GM23338 (cell line): ENCODE data around the gene WT1. TPM values are rescaled to one million over a fixed set of nuclear protein-coding genes. Genes with fewer than 3 reads are reported as not detected.

Experiments
- ATAC-seq: fragments of 200-7000 bp; cut with Tn5 transposase; 3 replicates; pipeline ENCODE4 v1.9.1; 2020
- DNase-seq: peaks from one replicate; pipeline ENCODE4 v3.0.0-alpha.2; 2015; ENCODE audit warnings: low spot score
- H2AFZ ChIP-seq: fragments of 200-600 bp; sonication (generic); 2 replicates; pipeline ENCODE4 v1.8.0; 2016; ENCODE audit warnings: antibody characterized with exemption, mild to moderate bottlenecking, moderate library complexity
- H3F3A ChIP-seq: fragments of 200-600 bp; sonication (generic); replicated peaks from 2 replicates; pipeline ENCODE4 v1.8.0; 2017; ENCODE audit warnings: antibody characterized with exemption, mixed run types, low read depth
- H3K27ac ChIP-seq: fragments of 200-600 bp; sonication (generic); 2 replicates; pipeline ENCODE4 v1.6.1; 2016; ENCODE audit warnings: low read depth
- H3K27me3 ChIP-seq: fragments of 200-600 bp; sonication (generic); 2 replicates; pipeline ENCODE4 v1.8.0; 2016; ENCODE audit warnings: mild to moderate bottlenecking, mixed run types, moderate library complexity; ENCODE audit not compliant: insufficient read depth
- H3K36me3 ChIP-seq: fragments of 200-600 bp; sonication (generic); 2 replicates; pipeline ENCODE4 v1.8.0; 2016; ENCODE audit warnings: mild to moderate bottlenecking; ENCODE audit not compliant: insufficient read depth
- H3K4me1 ChIP-seq: fragments of 200-600 bp; sonication (generic); 2 replicates; pipeline ENCODE4 v1.8.0; 2016; ENCODE audit warnings: mild to moderate bottlenecking, moderate library complexity; ENCODE audit not compliant: insufficient read depth
- H3K4me2 ChIP-seq: fragments of 200-600 bp; sonication (generic); 2 replicates; pipeline ENCODE4 v1.7.1; 2017; ENCODE audit warnings: mixed run types
- H3K4me3 ChIP-seq: fragments of 200-600 bp; sonication (generic); 2 replicates; pipeline ENCODE4 v1.6.1; 2016; ENCODE audit warnings: mixed run types
- H3K79me2 ChIP-seq: fragments of 200-600 bp; sonication (generic); replicated peaks from 2 replicates; pipeline ENCODE4 v1.8.0; 2017; ENCODE audit warnings: mild to moderate bottlenecking; ENCODE audit not compliant: insufficient read depth
- H3K9me2 ChIP-seq: fragments of 200-600 bp; sonication (generic); 2 replicates; pipeline ENCODE4 v1.8.0; 2017; ENCODE audit not compliant: insufficient read depth
- H4K20me1 ChIP-seq: fragments of 200-600 bp; sonication (generic); replicated peaks from 2 replicates; pipeline ENCODE4 v1.8.0; 2017; ENCODE audit warnings: mild to moderate bottlenecking; ENCODE audit not compliant: insufficient read depth
- H3K27ac Mint-ChIP-seq: 2 replicates; pipeline ENCODE4 v1.8.0; 2020; ENCODE audit warnings: inconsistent platforms, mild to moderate bottlenecking, moderate library complexity, mixed read lengths
- H3K27me3 Mint-ChIP-seq: 3 replicates; pipeline ENCODE4 v1.8.0; 2022; ENCODE audit warnings: low read depth, mild to moderate bottlenecking, moderate library complexity, mixed read lengths, inconsistent platforms; ENCODE audit not compliant: insufficient read depth, poor library complexity
- H3K36me3 Mint-ChIP-seq: 3 replicates; pipeline ENCODE4 v1.8.0; 2021; ENCODE audit warnings: low read depth, mild to moderate bottlenecking, inconsistent platforms, moderate library complexity, mixed read lengths
- H3K4me1 Mint-ChIP-seq: 3 replicates; pipeline ENCODE4 v1.8.0; 2020; ENCODE audit warnings: mild to moderate bottlenecking, inconsistent platforms, mixed read lengths
- H3K4me3 Mint-ChIP-seq: 3 replicates; pipeline ENCODE4 v1.8.0; 2021; ENCODE audit warnings: moderate library complexity, mild to moderate bottlenecking, inconsistent platforms, mixed read lengths
- H3K9me3 Mint-ChIP-seq: 3 replicates; pipeline ENCODE4 v1.8.0; 2020; ENCODE audit warnings: moderate library complexity, mild to moderate bottlenecking, inconsistent platforms, mixed read lengths
- CREB1 ChIP-seq: fragments of 250-450 bp; sonication (Bioruptor Pico); IDR thresholded peaks from 2 replicates; pipeline ENCODE4 v1.5.0; 2020; ENCODE audit warnings: low read depth, mild to moderate bottlenecking, moderate library complexity
- CTCF ChIP-seq, 2 experiments: fragments of 200-600 bp in 1 of 2; sonication (generic) in 1 of 2; conservative IDR thresholded peaks; 2 replicates each; pipeline versions ENCODE4 v1.5.1 to v1.6.1; 2016 to 2017; ENCODE audit warnings: antibody characterized with exemption in 2 of 2, low read depth in 2 of 2, mild to moderate bottlenecking in 2 of 2, moderate library complexity in 1 of 2
- EZH2 ChIP-seq: fragments of 200-600 bp; sonication (generic); IDR thresholded peaks from one replicate; pipeline ENCODE4 v1.8.0; 2017; ENCODE audit warnings: antibody characterized with exemption, mild to moderate bottlenecking, low read depth; ENCODE audit not compliant: unreplicated experiment
- EZH2phosphoT487 ChIP-seq: fragments of 200-600 bp; sonication (generic); IDR thresholded peaks from one replicate; pipeline ENCODE4 v1.8.1; 2018; ENCODE audit warnings: antibody characterized with exemption; ENCODE audit not compliant: unreplicated experiment
- JUNB ChIP-seq: IDR thresholded peaks from one replicate; pipeline ENCODE4 v1.6.1; 2016; ENCODE audit warnings: antibody characterized with exemption; ENCODE audit not compliant: unreplicated experiment
- NANOG ChIP-seq: IDR thresholded peaks from 2 replicates; pipeline ENCODE4 v1.6.1; 2016; ENCODE audit warnings: antibody characterized with exemption, borderline replicate concordance
- POLR2AphosphoS5 ChIP-seq: IDR thresholded peaks from 2 replicates; pipeline ENCODE4 v1.6.1; 2016; ENCODE audit warnings: antibody characterized with exemption, low read depth
- STAT1 ChIP-seq: IDR thresholded peaks from one replicate; pipeline ENCODE4 v1.6.1; 2016; ENCODE audit warnings: antibody characterized with exemption; ENCODE audit not compliant: unreplicated experiment
- ZNF114 ChIP-seq: fragments of 250-450 bp; sonication (Bioruptor Pico); IDR thresholded peaks from 2 replicates; pipeline ENCODE4 v1.5.0; 2020; ENCODE audit warnings: mild to moderate bottlenecking, moderate library complexity
- ZNF331 ChIP-seq: fragments of 250-450 bp; sonication (Bioruptor Pico); IDR thresholded peaks from 2 replicates; pipeline ENCODE4 v1.5.0; 2020; ENCODE audit warnings: low read depth, mild to moderate bottlenecking, moderate library complexity
- polyA plus RNA-seq: library from polyadenylated mRNA; unstranded; fragments of >200 nt; fragmentation: Nextera tagmentation; extraction: Ambion mirVana; gene quantifications from 2 replicates; pipeline ENCODE4 v1.2.1, GENCODE V29; 2016
- total RNA-seq: library from RNA; depleted of rRNA; stranded (reverse); fragments of >200 nt; shearing (Covaris generic); gene quantifications from 2 replicates; pipeline ENCODE4 v1.2.3, GENCODE V29; 2014
- TF ChIP-seq, protein P1 (sequence below): IDR thresholded peaks from 2 replicates; pipeline ENCODE4 v1.6.1; 2016; ENCODE audit warnings: antibody characterized with exemption
- TF ChIP-seq, protein P2 (sequence below): IDR thresholded peaks from one replicate; pipeline ENCODE4 v1.6.1; 2018; ENCODE audit warnings: antibody characterized with exemption; ENCODE audit not compliant: unreplicated experiment

The WT1 gene
- total and polyA plus RNA-seq, 2 experiments from 2014 or later: 0.21 TPM; not detected in 1

DNA sequence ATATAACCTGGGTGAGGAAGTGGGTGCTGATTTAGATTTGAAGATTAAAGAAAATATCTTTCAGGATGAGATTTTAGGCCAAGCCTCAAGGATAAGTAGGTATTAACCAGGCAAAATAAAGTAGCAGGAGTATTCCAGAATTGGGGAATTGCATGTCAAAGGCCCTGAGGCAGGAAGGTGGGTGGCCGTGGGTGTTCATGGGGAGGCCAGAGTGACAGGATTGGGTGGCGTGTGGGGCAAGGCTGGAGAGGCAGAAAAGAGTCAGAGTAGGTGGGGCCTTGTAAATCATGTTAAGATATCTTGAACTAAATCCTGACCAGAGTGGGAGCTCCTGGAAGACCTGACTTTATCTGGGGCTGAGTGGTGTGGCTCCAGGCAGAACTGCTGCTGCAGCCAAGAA is 19.7 kb upstream of the WT1 start:
- Histone ChIP-seq H3K27me3 (no peaks in the 10 kb centered on the region), H3K4me1 (no peaks in the 10 kb centered on the region), H3K9me2 (no peaks in the 10 kb centered on the region), H4K20me1 (no peaks in the 10 kb centered on the region), H3K4me3 (no peak overlapping the region), H3K79me2 (no peaks in the 10 kb centered on the region), H3K4me2 (no peak overlapping the region), H3K27ac (no peak overlapping the region), H3K36me3 (no peaks in the 10 kb centered on the region; the same call in 1 of the 2 replicates), H2AFZ (no peak overlapping the region), H3F3A (no peaks in the 10 kb centered on the region)
- no peaks in the 10 kb centered on the region for H3K9me3 Mint-ChIP-seq
- no peaks in the 10 kb centered on the region for H3K4me1 Mint-ChIP-seq
- TF ChIP-seq EZH2phosphoT487 (no peak), ZNF331 (CRISPR knock-in tag) (no peak), CREB1 (no peak), STAT1 (no peak), NANOG (no peak), CTCF (conservative IDR thresholded peaks at IDR 0.05; ENCODE audit: low read depth in 2 of 2) (no peak)
- TF ChIP-seq, protein P1, sequence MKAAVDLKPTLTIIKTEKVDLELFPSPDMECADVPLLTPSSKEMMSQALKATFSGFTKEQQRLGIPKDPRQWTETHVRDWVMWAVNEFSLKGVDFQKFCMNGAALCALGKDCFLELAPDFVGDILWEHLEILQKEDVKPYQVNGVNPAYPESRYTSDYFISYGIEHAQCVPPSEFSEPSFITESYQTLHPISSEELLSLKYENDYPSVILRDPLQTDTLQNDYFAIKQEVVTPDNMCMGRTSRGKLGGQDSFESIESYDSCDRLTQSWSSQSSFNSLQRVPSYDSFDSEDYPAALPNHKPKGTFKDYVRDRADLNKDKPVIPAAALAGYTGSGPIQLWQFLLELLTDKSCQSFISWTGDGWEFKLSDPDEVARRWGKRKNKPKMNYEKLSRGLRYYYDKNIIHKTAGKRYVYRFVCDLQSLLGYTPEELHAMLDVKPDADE: no peak
- TF ChIP-seq, protein P2, sequence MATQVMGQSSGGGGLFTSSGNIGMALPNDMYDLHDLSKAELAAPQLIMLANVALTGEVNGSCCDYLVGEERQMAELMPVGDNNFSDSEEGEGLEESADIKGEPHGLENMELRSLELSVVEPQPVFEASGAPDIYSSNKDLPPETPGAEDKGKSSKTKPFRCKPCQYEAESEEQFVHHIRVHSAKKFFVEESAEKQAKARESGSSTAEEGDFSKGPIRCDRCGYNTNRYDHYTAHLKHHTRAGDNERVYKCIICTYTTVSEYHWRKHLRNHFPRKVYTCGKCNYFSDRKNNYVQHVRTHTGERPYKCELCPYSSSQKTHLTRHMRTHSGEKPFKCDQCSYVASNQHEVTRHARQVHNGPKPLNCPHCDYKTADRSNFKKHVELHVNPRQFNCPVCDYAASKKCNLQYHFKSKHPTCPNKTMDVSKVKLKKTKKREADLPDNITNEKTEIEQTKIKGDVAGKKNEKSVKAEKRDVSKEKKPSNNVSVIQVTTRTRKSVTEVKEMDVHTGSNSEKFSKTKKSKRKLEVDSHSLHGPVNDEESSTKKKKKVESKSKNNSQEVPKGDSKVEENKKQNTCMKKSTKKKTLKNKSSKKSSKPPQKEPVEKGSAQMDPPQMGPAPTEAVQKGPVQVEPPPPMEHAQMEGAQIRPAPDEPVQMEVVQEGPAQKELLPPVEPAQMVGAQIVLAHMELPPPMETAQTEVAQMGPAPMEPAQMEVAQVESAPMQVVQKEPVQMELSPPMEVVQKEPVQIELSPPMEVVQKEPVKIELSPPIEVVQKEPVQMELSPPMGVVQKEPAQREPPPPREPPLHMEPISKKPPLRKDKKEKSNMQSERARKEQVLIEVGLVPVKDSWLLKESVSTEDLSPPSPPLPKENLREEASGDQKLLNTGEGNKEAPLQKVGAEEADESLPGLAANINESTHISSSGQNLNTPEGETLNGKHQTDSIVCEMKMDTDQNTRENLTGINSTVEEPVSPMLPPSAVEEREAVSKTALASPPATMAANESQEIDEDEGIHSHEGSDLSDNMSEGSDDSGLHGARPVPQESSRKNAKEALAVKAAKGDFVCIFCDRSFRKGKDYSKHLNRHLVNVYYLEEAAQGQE: no peak
- H3K4me3 Mint-ChIP-seq: no peak overlapping the region
- no peak overlapping the region for H3K27ac Mint-ChIP-seq
- H3K27me3 Mint-ChIP-seq: no peaks in the 10 kb centered on the region
- ATAC-seq (no peak), DNase-seq (no peak)
- no peaks in the 10 kb centered on the region for H3K36me3 Mint-ChIP-seq

DNA sequence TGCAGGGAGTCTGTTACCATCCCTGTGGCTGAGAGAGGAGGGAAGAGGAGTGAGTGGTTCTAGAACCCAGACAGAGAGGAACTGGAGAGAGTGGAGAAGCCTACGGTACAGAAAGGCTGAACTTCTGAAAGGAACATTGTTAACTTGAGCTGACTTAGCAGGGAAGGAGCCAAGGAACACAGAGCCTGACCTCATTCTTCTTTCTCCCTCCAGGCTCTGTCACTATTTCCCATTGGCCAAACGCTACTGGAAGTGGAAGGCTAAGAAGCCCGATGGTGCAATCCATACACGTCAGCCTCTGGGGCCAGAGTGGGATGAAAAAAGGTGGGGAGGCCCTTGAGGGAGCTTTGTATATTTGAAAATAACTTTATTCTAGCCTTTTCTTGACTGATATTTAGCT is 16.5 kb upstream of the WT1 start:
- Histone ChIP-seq H3K79me2 (no peaks in the 10 kb centered on the region), H2AFZ (no peak overlapping the region), H3K36me3 (no peaks in the 10 kb centered on the region; the same call in 1 of the 2 replicates), H3K9me2 (no peaks in the 10 kb centered on the region), H3K4me1 (no peaks in the 10 kb centered on the region), H3K27ac (no peak overlapping the region), H4K20me1 (no peaks in the 10 kb centered on the region), H3K27me3 (no peaks in the 10 kb centered on the region), H3K4me3 (no peak overlapping the region), H3K4me2 (no peak overlapping the region), H3F3A (no peaks in the 10 kb centered on the region)
- TF ChIP-seq NANOG: no peak
- TF ChIP-seq, protein P2: no peak
- no peak for TF ChIP-seq STAT1
- TF ChIP-seq JUNB: no peak
- TF ChIP-seq POLR2AphosphoS5: no peak
- TF ChIP-seq CREB1: no peak
- no peak for TF ChIP-seq ZNF114 (CRISPR knock-in tag)
- TF ChIP-seq EZH2phosphoT487: no peak
- TF ChIP-seq EZH2: no peak
- Mint-ChIP-seq H3K9me3 (no peaks in the 10 kb centered on the region), H3K27me3 (no peaks in the 10 kb centered on the region), H3K4me3 (no peak overlapping the region), H3K4me1 (no peaks in the 10 kb centered on the region; the same call in 2 of the 3 replicates), H3K36me3 (no peaks in the 10 kb centered on the region), H3K27ac (no peak overlapping the region)
- ATAC-seq (no peak), DNase-seq (no peak)
